GM13977 (cell line): ENCODE results near the gene AP2B1.
"Not testable (repeated sequence)": the region's sequence is repeated elsewhere in the genome, so short reads cannot be mapped to it uniquely, and the experiment has no call there.

ENCODE experiments used
- DNase-seq: peaks from one replicate; pipeline ENCODE4 v3.0.0; 2012; ENCODE audit warnings: low spot score
- CTCF ChIP-seq: IDR thresholded peaks from 2 replicates; pipeline ENCODE4 v1.5.1; 2012; ENCODE audit warnings: mild to moderate bottlenecking, control low read depth; ENCODE audit not compliant: insufficient read depth; ENCODE audit errors: extremely low read depth, missing control alignments
- in situ Hi-C: fragments of 300-500 bp; cut with MboI; formaldehyde crosslinking; loops from one replicate; pipeline ENCODE4 v1.12.0; 2022; ENCODE audit warnings: low sequenced_read_pairs, low pct_unique_long_range_greater_than_20kb, mixed read lengths, inconsistent platforms; ENCODE audit not compliant: unreplicated experiment

AP2B1 gene

DNA sequence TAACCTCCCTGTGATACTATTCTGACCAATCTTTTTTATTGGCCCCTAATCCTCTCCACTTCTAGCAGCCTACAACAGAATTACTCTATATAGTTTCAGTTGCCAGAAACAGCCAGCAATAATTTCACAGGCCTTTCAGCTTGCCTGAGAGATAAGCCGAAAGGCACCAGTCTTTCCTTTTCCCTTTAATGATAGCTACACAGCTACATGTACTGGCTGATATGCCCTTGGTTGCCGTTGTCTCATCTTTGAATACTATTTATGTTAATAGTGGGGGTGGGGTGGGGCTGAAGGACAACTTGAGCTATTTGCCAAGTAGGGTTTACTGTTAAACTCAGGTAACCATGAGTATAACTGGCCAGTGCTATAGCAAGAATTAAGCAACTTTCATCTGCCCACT, 108.5 kb downstream of the AP2B1 start:
- no peak for DNase-seq
- TF ChIP-seq CTCF = no peak
- in situ Hi-C loops = no loop called here

DNA sequence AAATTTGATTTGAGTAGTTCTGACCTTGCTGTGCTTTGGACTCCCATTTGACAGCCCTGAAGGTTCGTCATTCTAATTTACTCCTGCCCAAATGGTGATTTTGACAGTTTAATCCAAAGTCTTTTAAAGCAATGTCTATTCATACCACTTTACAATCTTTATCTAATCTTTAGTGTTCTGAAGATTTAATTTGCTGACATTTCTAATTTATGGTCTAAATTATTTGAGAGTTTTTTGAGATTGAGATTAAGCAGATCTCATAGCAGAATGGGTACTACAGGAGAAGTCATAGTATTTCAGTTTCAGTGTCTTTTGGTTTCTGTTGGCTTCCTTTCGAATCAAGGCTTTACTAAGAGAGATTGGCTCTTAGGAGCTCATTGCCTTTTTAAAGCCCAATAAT, 111.7 kb downstream of the AP2B1 start:
- TF ChIP-seq CTCF = no peak
- no peak for DNase-seq
- in situ Hi-C loops = no loop called here

- in situ Hi-C loops = no loop called here
- no peak for DNase-seq
- TF ChIP-seq CTCF = no peak
Measured at GRCh38 chr17:35700150-35700549, 113.0 kb downstream of the AP2B1 start.

- no peak for TF ChIP-seq CTCF
- in situ Hi-C loops = no loop called here
- no peak for DNase-seq
Measured at GRCh38 chr17:35701491-35701890, 114.4 kb downstream of the AP2B1 start.

DNA sequence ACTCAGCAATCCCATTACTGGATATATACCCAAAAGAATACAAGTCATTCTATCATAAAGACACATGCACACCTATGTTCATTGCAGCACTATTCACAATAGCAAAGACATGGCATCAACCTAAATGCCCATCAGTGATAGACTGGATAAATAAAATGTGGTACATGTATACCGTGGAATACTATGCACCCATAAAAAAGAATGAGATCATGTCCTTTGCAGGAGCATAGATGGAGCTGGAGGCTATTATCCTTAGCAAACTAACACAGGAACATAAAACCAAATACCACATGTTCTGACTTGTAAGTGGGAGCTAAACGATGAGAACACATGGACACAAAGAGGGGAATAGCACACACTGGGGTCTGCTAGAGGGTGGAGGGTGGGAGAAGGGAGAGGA, 116.2 kb downstream of the AP2B1 start:
- DNase-seq, in situ Hi-C loops: not testable (repeated sequence)

GRCh38 chr17:35705230-35705629, 118.1 kb downstream of the AP2B1 start:
- in situ Hi-C loops = no loop called here
- DNase-seq = no peak
- no peak for TF ChIP-seq CTCF

DNA sequence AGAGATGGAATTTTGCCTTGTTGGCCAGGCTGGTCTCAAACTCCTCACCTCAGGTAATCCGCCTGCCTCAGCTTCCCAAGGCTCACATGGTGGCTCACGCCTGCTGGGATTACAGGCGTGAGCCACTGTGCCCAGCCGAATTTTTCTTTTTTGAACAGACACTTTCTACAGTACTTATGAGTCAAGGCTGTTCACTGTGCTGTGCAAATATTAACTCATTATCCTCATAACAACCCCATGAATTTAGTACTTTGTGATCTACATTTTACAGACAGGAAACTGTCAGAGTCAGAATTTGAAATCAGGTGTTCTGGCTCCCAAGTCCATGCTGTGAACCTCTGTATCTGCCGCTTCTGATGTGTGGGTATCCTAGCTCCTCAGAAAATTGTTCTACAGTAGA, 118.6 kb downstream of the AP2B1 start:
- TF ChIP-seq CTCF = no peak
- no peak for DNase-seq
- in situ Hi-C loops = no loop called here
